Measurements from ENCODE around the gene GHR.

Gene GHR

GRCh38 chr5:42605490-42605889 lies 182.3 kb downstream of the GHR start:
- DNase-seq (ENCODE audit: low spot score) = no peak
- CTCF ChIA-PET = interaction anchor here (1.5 kb wide), 1 partner anchor 16 kb away, joined by 3 read pairs; no protein-coding TSS in a partner anchor
- TF ChIP-seq, protein P1, sequence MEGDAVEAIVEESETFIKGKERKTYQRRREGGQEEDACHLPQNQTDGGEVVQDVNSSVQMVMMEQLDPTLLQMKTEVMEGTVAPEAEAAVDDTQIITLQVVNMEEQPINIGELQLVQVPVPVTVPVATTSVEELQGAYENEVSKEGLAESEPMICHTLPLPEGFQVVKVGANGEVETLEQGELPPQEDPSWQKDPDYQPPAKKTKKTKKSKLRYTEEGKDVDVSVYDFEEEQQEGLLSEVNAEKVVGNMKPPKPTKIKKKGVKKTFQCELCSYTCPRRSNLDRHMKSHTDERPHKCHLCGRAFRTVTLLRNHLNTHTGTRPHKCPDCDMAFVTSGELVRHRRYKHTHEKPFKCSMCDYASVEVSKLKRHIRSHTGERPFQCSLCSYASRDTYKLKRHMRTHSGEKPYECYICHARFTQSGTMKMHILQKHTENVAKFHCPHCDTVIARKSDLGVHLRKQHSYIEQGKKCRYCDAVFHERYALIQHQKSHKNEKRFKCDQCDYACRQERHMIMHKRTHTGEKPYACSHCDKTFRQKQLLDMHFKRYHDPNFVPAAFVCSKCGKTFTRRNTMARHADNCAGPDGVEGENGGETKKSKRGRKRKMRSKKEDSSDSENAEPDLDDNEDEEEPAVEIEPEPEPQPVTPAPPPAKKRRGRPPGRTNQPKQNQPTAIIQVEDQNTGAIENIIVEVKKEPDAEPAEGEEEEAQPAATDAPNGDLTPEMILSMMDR (conservative IDR thresholded peaks at IDR 0.05; ENCODE audit: low read depth) = no peak

DNA sequence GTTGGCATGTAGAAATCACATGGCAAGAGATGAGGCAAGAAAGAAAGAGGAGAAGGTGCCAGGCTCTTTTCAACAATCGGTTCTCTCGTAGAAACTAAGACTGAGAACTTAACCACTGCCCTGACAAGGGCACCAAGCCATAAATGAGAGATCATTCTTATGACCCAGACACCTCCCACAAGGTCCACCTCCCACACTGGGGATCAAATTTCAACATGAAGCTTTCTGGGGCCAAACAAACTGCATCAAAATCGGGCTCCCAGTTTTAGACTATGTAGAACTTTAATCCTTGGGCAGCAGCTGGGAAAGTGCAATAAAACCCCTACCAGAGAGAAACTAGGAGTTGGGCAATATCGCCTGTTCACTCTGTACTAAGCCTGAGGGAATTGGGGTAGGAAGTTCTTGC lies 183.2 kb downstream of the GHR start:
- ChIA-PET CTCF (no interaction called here), POLR2A (ENCODE audit: low non-redundant PET) (no interaction called here)
- DNase-seq (ENCODE audit: low spot score) = no peak
- TF ChIP-seq, protein P1 (conservative IDR thresholded peaks at IDR 0.05; ENCODE audit: low read depth) = no peak
- H3K27ac ChIP-seq = no peak overlapping the region

More at GRCh38 chr5:42605490-42605889, 182.3 kb downstream of the GHR start:
- POLR2A ChIA-PET (ENCODE audit: low non-redundant PET) = no interaction called here
- no peak overlapping the region for H3K27ac ChIP-seq

DNA sequence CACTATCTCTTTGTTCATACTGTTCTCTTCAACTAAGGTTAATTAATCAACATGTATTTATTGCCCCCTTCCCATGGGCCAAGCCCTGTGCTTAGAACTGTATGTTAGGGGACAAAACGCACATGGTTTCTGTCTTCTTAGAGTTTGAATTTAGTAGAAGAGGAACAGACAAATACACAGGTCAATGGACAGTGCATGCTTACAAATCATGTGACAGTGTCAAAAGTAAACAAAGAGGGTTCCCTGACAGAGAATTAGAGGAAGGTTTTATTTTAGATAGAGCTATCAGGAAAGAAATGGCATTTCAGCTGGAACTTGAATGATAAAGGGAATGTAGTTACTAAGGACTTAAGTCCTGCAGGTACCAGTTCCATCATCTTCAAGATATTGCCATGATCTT lies 188.2 kb downstream of the GHR start:
- TF ChIP-seq, protein P1 (conservative IDR thresholded peaks at IDR 0.05; ENCODE audit: low read depth) = no peak
- no peak for DNase-seq (ENCODE audit: low spot score)
- ChIA-PET POLR2A (ENCODE audit: low non-redundant PET) (no interaction called here), CTCF (no interaction called here)
- no peak overlapping the region for H3K27ac ChIP-seq

DNA sequence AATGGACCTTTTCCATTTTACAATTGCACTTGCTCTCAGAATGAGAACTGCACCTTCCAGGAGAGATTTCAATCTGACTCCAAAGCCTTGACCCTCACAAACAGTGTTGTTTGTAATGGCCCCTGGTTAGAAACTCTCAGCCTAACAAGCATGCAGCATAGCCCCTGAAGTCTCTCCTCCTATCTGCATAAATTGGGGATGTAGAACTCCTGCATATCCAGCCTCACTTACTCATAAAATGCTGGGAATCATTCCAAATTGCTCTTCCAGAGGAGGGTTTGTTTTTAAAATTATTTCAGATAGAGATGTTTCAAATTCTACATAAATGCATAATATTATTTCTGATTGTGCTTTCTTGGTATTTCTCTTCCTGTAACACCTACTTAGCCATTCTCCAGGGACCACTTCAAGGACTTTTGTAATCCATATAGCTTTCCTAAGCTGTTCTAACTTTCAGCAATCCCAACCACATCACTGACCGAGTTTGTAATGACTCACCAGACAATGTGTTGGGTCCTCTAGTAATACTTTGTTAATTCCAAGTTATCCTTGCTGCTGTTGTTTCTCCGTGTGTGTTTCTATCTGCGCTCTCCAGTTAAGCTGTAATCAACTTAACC lies 189.6 kb downstream of the GHR start:
- ChIA-PET POLR2A (ENCODE audit: low non-redundant PET) (no interaction called here), CTCF (no interaction called here)
- DNase-seq (ENCODE audit: low spot score) = no peak
- TF ChIP-seq, protein P1 (conservative IDR thresholded peaks at IDR 0.05; ENCODE audit: low read depth) = no peak
- no peak overlapping the region for H3K27ac ChIP-seq

- ChIA-PET POLR2A (ENCODE audit: low non-redundant PET) (no interaction called here), CTCF (no interaction called here)
- TF ChIP-seq, protein P1 (conservative IDR thresholded peaks at IDR 0.05; ENCODE audit: low read depth) = no peak
- H3K27ac ChIP-seq = no peak overlapping the region
- no peak for DNase-seq (ENCODE audit: low spot score)
Observed at GRCh38 chr5:42614509-42614908, 191.3 kb downstream of the GHR start.

DNA sequence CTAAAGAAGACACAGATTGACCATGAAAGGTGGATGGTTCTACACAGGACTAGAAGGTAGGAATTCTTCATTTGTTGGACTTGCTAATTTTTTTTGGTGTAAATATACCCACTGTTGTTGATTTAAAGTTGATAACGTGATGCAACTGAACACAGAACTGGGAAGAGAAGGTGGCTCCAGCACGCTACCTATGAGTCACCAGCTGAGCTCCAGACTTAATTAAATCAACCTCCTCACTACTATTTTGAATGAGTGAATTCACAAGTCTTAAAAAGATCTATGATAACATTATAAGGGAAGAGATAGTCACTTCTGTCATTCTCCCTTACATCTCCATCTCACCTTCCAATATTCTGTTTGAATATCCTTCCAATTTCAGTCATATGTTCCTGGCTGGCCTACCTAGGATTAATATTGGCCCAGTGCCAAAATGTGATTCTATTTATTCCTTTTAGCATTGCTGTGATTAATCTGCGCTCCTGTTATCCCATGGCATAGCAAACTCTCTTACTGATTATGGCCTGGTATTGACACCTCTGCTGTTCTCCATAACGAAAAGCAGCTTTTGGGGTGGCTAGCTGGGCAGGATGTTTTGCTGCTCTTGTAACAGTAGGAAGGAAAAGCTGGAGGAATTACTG lies 197.5 kb downstream of the GHR start:
- ChIA-PET CTCF (interaction anchor here (0.7 kb wide), 1 partner anchor 36 kb away, joined by 3 read pairs; no protein-coding TSS in a partner anchor), POLR2A (ENCODE audit: low non-redundant PET) (no interaction called here)
- TF ChIP-seq, protein P1 (conservative IDR thresholded peaks at IDR 0.05; ENCODE audit: low read depth) = no peak
- H3K27ac ChIP-seq = no peak overlapping the region
- peak; percentile 26 for DNase-seq (ENCODE audit: low spot score)
